MG63 (cell line): Measurements from ENCODE around the gene VPS35. TPM values are rescaled to one million over a fixed set of nuclear protein-coding genes. Genes with fewer than 3 reads are reported as not detected.

Source experiments
- DNase-seq: peaks from one replicate; pipeline ENCODE4 v3.0.0-alpha.2; 2020
- H3K27me3 ChIP-seq: fragments of 250-450 bp; sonication (Bioruptor Pico); 2 replicates; pipeline ENCODE4 v1.5.1; 2020; ENCODE audit warnings: mild to moderate bottlenecking, moderate library complexity
- H3K36me3 ChIP-seq: fragments of 250-450 bp; sonication (Bioruptor Pico); 2 replicates; pipeline ENCODE4 v1.5.1; 2020; ENCODE audit warnings: mild to moderate bottlenecking, moderate library complexity
- H3K4me3 ChIP-seq: fragments of 250-450 bp; sonication (Bioruptor Pico); 2 replicates; pipeline ENCODE4 v1.5.1; 2020; ENCODE audit warnings: mild to moderate bottlenecking, moderate library complexity
- H3K9me3 ChIP-seq: fragments of 250-450 bp; sonication (Bioruptor Pico); 2 replicates; pipeline ENCODE4 v1.5.1; 2020; ENCODE audit warnings: mild to moderate bottlenecking, moderate library complexity
- total RNA-seq: library from RNA; depleted of rRNA; stranded (reverse); fragments of >200 nt; shearing (Covaris generic); gene quantifications from 2 replicates; pipeline ENCODE4 v1.2.3, GENCODE V29; 2014; ENCODE audit warnings: low replicate concordance; rRNA removed

Gene VPS35
- 134 and 163 TPM in 2 replicates for total RNA-seq

GRCh38 chr16:46688654-46689364, at the start of gene VPS35:
VPS35 (minus strand) TSS chr16:46689178; CDS start chr16:46689133, 45 bp downstream.
- Histone ChIP-seq H3K36me3 (peaks cover 31% of the 10 kb centered on the region), H3K9me3 (no peaks in the 10 kb centered on the region), H3K27me3 (no peaks in the 10 kb centered on the region), H3K4me3 (peak within 1 kb of the TSS; percentile 90)
- DNase-seq: peak; percentile 99

GRCh38 chr16:46737621-46738214, 48.7 kb upstream of the VPS35 start:
- DNase-seq: no peak
- Histone ChIP-seq H3K4me3 (no peak overlapping the region), H3K9me3 (no peaks in the 10 kb centered on the region), H3K27me3 (0 out of 2 replicates have a peak, but pooled peaks cover 2% of the 10 kb centered on the region), H3K36me3 (no peaks in the 10 kb centered on the region)

- DNase-seq: no peak
- 0 out of 2 replicates have a peak, but pooled peaks cover 2% of the 10 kb centered on the region for H3K27me3 ChIP-seq
- H3K9me3 ChIP-seq: no peaks in the 10 kb centered on the region
- H3K4me3 ChIP-seq: no peak overlapping the region
- no peaks in the 10 kb centered on the region for H3K36me3 ChIP-seq
Measured at GRCh38 chr16:46736695-46737094, 47.7 kb upstream of the VPS35 start.

- 0 out of 2 replicates have a peak, but pooled peaks cover 2% of the 10 kb centered on the region for H3K27me3 ChIP-seq
- no peak overlapping the region for H3K4me3 ChIP-seq
- no peaks in the 10 kb centered on the region for H3K9me3 ChIP-seq
- DNase-seq: no peak
- no peaks in the 10 kb centered on the region for H3K36me3 ChIP-seq
Measured at GRCh38 chr16:46733319-46733830, 44.4 kb upstream of the VPS35 start.

- Histone ChIP-seq H3K27me3 (0 out of 2 replicates have a peak, but pooled peaks cover 2% of the 10 kb centered on the region), H3K9me3 (no peaks in the 10 kb centered on the region), H3K36me3 (no peaks in the 10 kb centered on the region), H3K4me3 (no peak overlapping the region)
- DNase-seq: no peak
Measured at GRCh38 chr16:46732561-46732960, 43.6 kb upstream of the VPS35 start.

- no peak for DNase-seq
- no peaks in the 10 kb centered on the region for H3K9me3 ChIP-seq
Measured at GRCh38 chr16:46731691-46732555, 42.9 kb upstream of the VPS35 start.

GRCh38 chr16:46730801-46731690, 42.1 kb upstream of the VPS35 start:
- Histone ChIP-seq H3K36me3 (no peaks in the 10 kb centered on the region), H3K9me3 (no peaks in the 10 kb centered on the region), H3K27me3 (0 out of 2 replicates have a peak, but pooled peaks cover 2% of the 10 kb centered on the region), H3K4me3 (no peak overlapping the region)
- DNase-seq: no peak

More at GRCh38 chr16:46731691-46732555, 42.9 kb upstream of the VPS35 start:
- Histone ChIP-seq H3K4me3 (no peak overlapping the region), H3K36me3 (no peaks in the 10 kb centered on the region), H3K27me3 (0 out of 2 replicates have a peak, but pooled peaks cover 2% of the 10 kb centered on the region)

GRCh38 chr16:46730126-46730525, 41.1 kb upstream of the VPS35 start:
- Histone ChIP-seq H3K4me3 (no peak overlapping the region), H3K27me3 (0 out of 2 replicates have a peak, but pooled peaks cover 2% of the 10 kb centered on the region), H3K9me3 (no peaks in the 10 kb centered on the region), H3K36me3 (no peaks in the 10 kb centered on the region)
- DNase-seq: no peak

- no peaks in the 10 kb centered on the region for H3K9me3 ChIP-seq
- H3K36me3 ChIP-seq: no peaks in the 10 kb centered on the region
- no peak overlapping the region for H3K4me3 ChIP-seq
- no peaks in the 10 kb centered on the region for H3K27me3 ChIP-seq
- DNase-seq: no peak
Measured at GRCh38 chr16:46729326-46729995, 40.5 kb upstream of the VPS35 start.

- Histone ChIP-seq H3K27me3 (no peaks in the 10 kb centered on the region), H3K36me3 (no peaks in the 10 kb centered on the region), H3K9me3 (no peaks in the 10 kb centered on the region), H3K4me3 (no peak overlapping the region)
- no peak for DNase-seq
Measured at GRCh38 chr16:46728806-46729205, 39.8 kb upstream of the VPS35 start.

GRCh38 chr16:46727630-46728029, 38.7 kb upstream of the VPS35 start:
- no peak for DNase-seq
- Histone ChIP-seq H3K36me3 (no peaks in the 10 kb centered on the region), H3K9me3 (0 out of 2 replicates have a peak, but pooled peaks cover 2% of the 10 kb centered on the region), H3K27me3 (no peaks in the 10 kb centered on the region), H3K4me3 (no peak overlapping the region)

- Histone ChIP-seq H3K36me3 (no peaks in the 10 kb centered on the region), H3K4me3 (no peak overlapping the region), H3K27me3 (no peaks in the 10 kb centered on the region), H3K9me3 (0 out of 2 replicates have a peak, but pooled peaks cover 2% of the 10 kb centered on the region)
- no peak for DNase-seq
Measured at GRCh38 chr16:46727184-46727583, 38.2 kb upstream of the VPS35 start.

- Histone ChIP-seq H3K27me3 (no peaks in the 10 kb centered on the region), H3K9me3 (0 out of 2 replicates have a peak, but pooled peaks cover 2% of the 10 kb centered on the region)
- DNase-seq: no peak
Measured at GRCh38 chr16:46721885-46722284, 32.9 kb upstream of the VPS35 start.

GRCh38 chr16:46720619-46721018, 31.6 kb upstream of the VPS35 start:
- no peak for DNase-seq

More at GRCh38 chr16:46721885-46722284, 32.9 kb upstream of the VPS35 start:
- Histone ChIP-seq H3K4me3 (no peak overlapping the region), H3K36me3 (no peaks in the 10 kb centered on the region)

GRCh38 chr16:46719528-46719927, 30.6 kb upstream of the VPS35 start:
- H3K4me3 ChIP-seq: no peak overlapping the region

More at GRCh38 chr16:46720619-46721018, 31.6 kb upstream of the VPS35 start:
- 0 out of 2 replicates have a peak, but pooled peaks cover 2% of the 10 kb centered on the region for H3K9me3 ChIP-seq
- H3K36me3 ChIP-seq: no peaks in the 10 kb centered on the region
- no peaks in the 10 kb centered on the region for H3K27me3 ChIP-seq
- no peak overlapping the region for H3K4me3 ChIP-seq

More at GRCh38 chr16:46719528-46719927, 30.6 kb upstream of the VPS35 start:
- no peak for DNase-seq
- Histone ChIP-seq H3K36me3 (no peaks in the 10 kb centered on the region), H3K9me3 (0 out of 2 replicates have a peak, but pooled peaks cover 2% of the 10 kb centered on the region), H3K27me3 (no peaks in the 10 kb centered on the region)
